SJCRH30 (cell line): ENCODE data around the gene NCS1. TPM values are rescaled to one million over a fixed set of nuclear protein-coding genes. Genes with fewer than 3 reads are reported as not detected.
A peak's percentile ranks its signal among the peaks of the same experiment; 100 is the strongest.

Source experiments
- DNase-seq, 2 experiments: peaks; one replicate each; pipeline ENCODE4 v3.0.0-alpha.2; 2015 to 2020
- H3K27ac ChIP-seq: fragments of 250-450 bp; sonication (Bioruptor Pico); 2 replicates; pipeline ENCODE4 v1.5.1; 2020; ENCODE audit warnings: mild to moderate bottlenecking, moderate library complexity
- H3K27me3 ChIP-seq: fragments of 250-450 bp; sonication (Bioruptor Pico); 2 replicates; pipeline ENCODE4 v1.5.1; 2020; ENCODE audit warnings: mild to moderate bottlenecking, moderate library complexity
- H3K36me3 ChIP-seq: fragments of 250-450 bp; sonication (Bioruptor Pico); 2 replicates; pipeline ENCODE4 v1.5.1; 2020; ENCODE audit warnings: mild to moderate bottlenecking, moderate library complexity
- H3K4me1 ChIP-seq: fragments of 250-450 bp; sonication (Bioruptor Pico); 2 replicates; pipeline ENCODE4 v1.5.1; 2020; ENCODE audit warnings: mild to moderate bottlenecking, moderate library complexity
- H3K4me3 ChIP-seq: fragments of 250-450 bp; sonication (Bioruptor Pico); 2 replicates; pipeline ENCODE4 v1.5.1; 2020; ENCODE audit warnings: mild to moderate bottlenecking, moderate library complexity
- H3K9me3 ChIP-seq: fragments of 250-450 bp; sonication (Bioruptor Pico); replicated peaks from 2 replicates; pipeline ENCODE4 v1.5.1; 2020; ENCODE audit warnings: mild to moderate bottlenecking, moderate library complexity
- total RNA-seq: library from RNA; depleted of rRNA; stranded (reverse); fragments of >200 nt; shearing (Covaris generic); gene quantifications from 2 replicates; pipeline ENCODE4 v1.2.3, GENCODE V29; 2014

Gene NCS1
- total RNA-seq, 1 experiment from 2014 or later = 86.2 TPM

- Histone ChIP-seq H3K36me3 (no peaks in the 10 kb centered on the region; the same call in 1 of the 2 replicates), H3K4me1 (peaks cover 27% of the 10 kb centered on the region), H3K9me3 (no peaks in the 10 kb centered on the region), H3K27me3 (no peaks in the 10 kb centered on the region), H3K4me3 (no peak overlapping the region), H3K27ac (no peak overlapping the region)
- DNase-seq = no peak
These were observed 31.5 kb upstream of the NCS1 start for GRCh38 chr9:130140706-130141105.

- Histone ChIP-seq H3K4me3 (no peak overlapping the region), H3K4me1 (peaks cover 27% of the 10 kb centered on the region), H3K9me3 (no peaks in the 10 kb centered on the region), H3K27me3 (no peaks in the 10 kb centered on the region), H3K36me3 (no peaks in the 10 kb centered on the region), H3K27ac (no peak overlapping the region)
- no peak for DNase-seq
These were observed 30.1 kb upstream of the NCS1 start for GRCh38 chr9:130142056-130142455.

GRCh38 chr9:130142641-130143040 is 29.6 kb upstream of the NCS1 start:
- H3K4me1 ChIP-seq = peaks cover 27% of the 10 kb centered on the region
- no peaks in the 10 kb centered on the region for H3K9me3 ChIP-seq
- H3K27me3 ChIP-seq = no peaks in the 10 kb centered on the region
- H3K36me3 ChIP-seq = no peaks in the 10 kb centered on the region
- H3K27ac ChIP-seq = no peak overlapping the region
- no peak overlapping the region for H3K4me3 ChIP-seq
- no peak for DNase-seq

DNA sequence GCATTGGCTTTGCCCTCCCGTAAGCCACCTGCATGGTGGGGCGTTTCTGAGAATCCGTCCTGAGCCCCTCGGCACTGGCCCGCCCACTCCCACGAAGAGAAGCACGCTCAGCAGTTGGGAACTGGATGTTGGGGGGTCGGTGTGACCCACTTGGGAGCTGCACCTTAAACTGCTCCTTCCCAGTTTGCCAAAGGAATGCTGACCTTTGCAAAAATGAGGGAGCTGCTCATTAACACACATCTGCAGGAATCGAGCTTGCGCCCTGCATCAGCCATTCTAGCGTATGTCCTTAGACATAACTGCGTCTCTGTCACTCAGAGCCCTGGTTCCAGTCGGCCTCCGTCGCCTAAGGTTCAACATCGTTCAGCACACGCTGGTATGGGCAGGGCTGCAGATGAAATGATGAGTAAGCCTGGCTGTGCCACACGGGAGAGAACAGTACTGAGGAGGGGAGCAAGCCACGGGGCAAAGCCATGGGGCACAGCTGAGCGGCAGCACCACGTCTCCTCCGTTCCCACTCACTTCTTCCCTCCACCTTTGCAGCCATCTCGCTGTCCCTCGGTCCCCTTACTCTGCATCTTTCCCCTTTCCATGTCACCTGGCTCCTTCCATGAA is 28.8 kb upstream of the NCS1 start:
- Histone ChIP-seq H3K36me3 (no peaks in the 10 kb centered on the region), H3K4me3 (peak overlapping the region; percentile 53), H3K27me3 (no peaks in the 10 kb centered on the region), H3K27ac (peak overlapping the region; percentile 43), H3K4me1 (peaks cover 22% of the 10 kb centered on the region), H3K9me3 (no peaks in the 10 kb centered on the region)
- DNase-seq = no peak

GRCh38 chr9:130143958-130144366 is 28.2 kb upstream of the NCS1 start:
- Histone ChIP-seq H3K27me3 (no peaks in the 10 kb centered on the region), H3K27ac (peak overlapping the region; percentile 43), H3K4me1 (peaks cover 16% of the 10 kb centered on the region), H3K9me3 (no peaks in the 10 kb centered on the region), H3K36me3 (no peaks in the 10 kb centered on the region), H3K4me3 (peak overlapping the region; percentile 53)
- DNase-seq = peak; percentile 69 to 75

- DNase-seq = no peak
- Histone ChIP-seq H3K27me3 (no peaks in the 10 kb centered on the region), H3K27ac (no peak overlapping the region), H3K4me3 (no peak overlapping the region), H3K4me1 (peaks cover 15% of the 10 kb centered on the region), H3K9me3 (no peaks in the 10 kb centered on the region), H3K36me3 (no peaks in the 10 kb centered on the region)
These were observed 27.5 kb upstream of the NCS1 start for GRCh38 chr9:130144703-130145102.

DNA sequence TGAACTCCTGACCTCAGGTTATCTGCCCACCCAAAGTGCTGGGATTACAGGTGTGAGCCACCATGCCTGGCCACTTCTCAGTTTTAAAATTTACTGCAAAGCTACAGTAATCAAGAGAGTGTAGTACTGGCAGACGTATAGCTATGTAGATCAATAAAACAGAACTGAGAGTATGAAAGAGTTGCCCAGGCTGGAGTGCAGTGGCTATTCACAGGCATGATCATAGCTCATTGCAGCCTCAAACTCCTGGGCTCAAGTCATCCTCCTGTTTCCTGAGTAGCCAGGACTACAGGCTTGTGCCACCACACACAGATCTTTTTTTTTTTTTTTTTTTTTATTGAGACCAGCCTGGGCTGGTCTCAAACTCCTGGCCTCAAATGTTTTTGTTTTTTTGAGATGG is 26.5 kb upstream of the NCS1 start:
- Histone ChIP-seq H3K9me3 (no peaks in the 10 kb centered on the region), H3K27ac (no peak overlapping the region), H3K27me3 (no peaks in the 10 kb centered on the region), H3K4me3 (no peak overlapping the region), H3K4me1 (peaks cover 18% of the 10 kb centered on the region), H3K36me3 (no peaks in the 10 kb centered on the region)
- DNase-seq = no peak

- Histone ChIP-seq H3K4me1 (peaks cover 23% of the 10 kb centered on the region), H3K36me3 (no peaks in the 10 kb centered on the region), H3K27ac (no peak overlapping the region), H3K9me3 (no peaks in the 10 kb centered on the region), H3K4me3 (no peak overlapping the region), H3K27me3 (no peaks in the 10 kb centered on the region)
- DNase-seq = no peak
These were observed 25.0 kb upstream of the NCS1 start for GRCh38 chr9:130147198-130147597.

GRCh38 chr9:130147910-130148309 is 24.3 kb upstream of the NCS1 start:
- no peaks in the 10 kb centered on the region for H3K27me3 ChIP-seq
- no peak overlapping the region for H3K27ac ChIP-seq
- H3K36me3 ChIP-seq = no peaks in the 10 kb centered on the region
- H3K4me3 ChIP-seq = no peak overlapping the region
- H3K4me1 ChIP-seq = peaks cover 18% of the 10 kb centered on the region
- no peaks in the 10 kb centered on the region for H3K9me3 ChIP-seq
- DNase-seq = no peak

DNA sequence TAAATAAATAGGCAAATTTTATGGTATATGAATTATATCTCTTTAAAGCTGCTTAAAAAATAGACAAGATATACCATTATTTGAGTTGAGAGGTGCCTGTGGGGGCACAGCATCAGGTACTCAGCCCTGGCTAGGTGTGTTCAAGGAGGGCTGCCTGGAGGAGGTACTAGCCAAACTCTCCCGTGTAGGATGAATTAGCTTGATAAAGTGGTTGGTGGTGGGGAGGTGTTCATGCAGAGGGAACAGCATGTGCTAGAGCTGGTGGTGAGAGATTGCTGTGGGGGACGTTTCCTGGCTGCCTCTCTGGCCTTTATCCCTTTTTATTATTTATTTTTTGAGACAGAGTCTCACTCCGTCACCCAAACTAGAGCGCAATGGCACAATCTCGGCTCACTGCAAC is 23.2 kb upstream of the NCS1 start:
- H3K9me3 ChIP-seq = no peaks in the 10 kb centered on the region
- H3K4me1 ChIP-seq = peaks cover 11% of the 10 kb centered on the region
- no peak for DNase-seq
- no peaks in the 10 kb centered on the region for H3K36me3 ChIP-seq
- H3K27ac ChIP-seq = no peak overlapping the region
- H3K27me3 ChIP-seq = no peaks in the 10 kb centered on the region
- no peak overlapping the region for H3K4me3 ChIP-seq

DNA sequence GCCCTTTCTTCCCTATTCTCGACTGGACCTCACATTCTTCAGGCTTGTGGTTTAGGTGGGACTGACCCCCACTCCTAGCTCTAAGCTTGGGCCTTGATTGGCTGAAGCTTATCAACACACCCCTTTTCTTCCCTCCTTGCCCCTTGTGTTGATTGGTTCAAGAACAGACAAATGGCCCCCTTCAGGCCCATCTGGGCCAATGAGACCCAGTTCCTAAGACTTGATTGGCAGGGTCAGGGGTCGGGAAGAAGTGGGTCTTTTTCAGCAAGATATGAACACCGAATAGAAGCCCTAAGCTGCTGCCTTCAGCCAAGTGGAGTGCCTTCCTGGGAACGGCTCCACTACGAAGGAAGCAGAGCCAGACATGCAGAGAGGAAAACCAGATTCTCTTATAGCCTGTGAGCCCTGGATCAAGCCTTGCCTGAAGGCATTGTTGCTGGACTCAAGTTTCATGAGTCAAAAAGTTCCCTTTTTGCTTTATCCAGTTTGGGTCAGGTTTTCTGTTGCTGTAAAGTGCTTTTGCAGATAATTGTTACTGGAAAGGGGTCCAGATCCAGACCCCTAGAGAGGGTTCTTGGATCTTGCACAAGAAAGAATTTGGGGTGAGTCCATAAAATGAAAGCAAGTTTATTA is 22.4 kb upstream of the NCS1 start:
- Histone ChIP-seq H3K4me1 (peaks cover 11% of the 10 kb centered on the region), H3K27ac (no peak overlapping the region), H3K27me3 (no peaks in the 10 kb centered on the region), H3K4me3 (no peak overlapping the region), H3K36me3 (no peaks in the 10 kb centered on the region), H3K9me3 (no peaks in the 10 kb centered on the region)
- no peak for DNase-seq

GRCh38 chr9:130150779-130151382 is 21.3 kb upstream of the NCS1 start:
- no peak overlapping the region for H3K4me3 ChIP-seq
- no peak for DNase-seq
- no peaks in the 10 kb centered on the region for H3K36me3 ChIP-seq
- H3K4me1 ChIP-seq = peaks cover 8% of the 10 kb centered on the region
- no peaks in the 10 kb centered on the region for H3K9me3 ChIP-seq
- H3K27me3 ChIP-seq = no peaks in the 10 kb centered on the region
- H3K27ac ChIP-seq = peak overlapping the region; percentile 45

DNA sequence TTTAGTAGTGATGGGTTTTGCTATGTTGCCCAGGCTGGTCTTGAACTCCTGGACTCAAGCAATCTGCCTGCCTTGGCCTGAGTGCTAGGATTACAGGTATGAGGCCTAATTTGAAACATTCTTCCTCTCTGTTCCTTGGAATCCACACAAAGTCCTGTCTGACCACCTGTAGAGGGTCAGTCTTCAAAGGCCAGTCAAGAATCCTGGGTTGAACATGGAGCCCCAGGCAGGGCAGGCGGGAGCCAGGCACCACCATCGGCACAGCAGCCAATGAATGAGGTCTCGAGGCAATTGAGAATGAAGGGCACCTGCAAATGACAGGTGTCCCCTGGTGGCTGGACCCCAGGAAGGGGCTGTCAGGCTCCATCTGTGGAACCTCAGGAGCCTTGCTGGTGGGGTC is 17.4 kb upstream of the NCS1 start:
- no peak for DNase-seq
- H3K4me3 ChIP-seq = no peak overlapping the region
- no peaks in the 10 kb centered on the region for H3K36me3 ChIP-seq
- peaks cover 9% of the 10 kb centered on the region for H3K4me1 ChIP-seq
- H3K27me3 ChIP-seq = peaks cover 13% of the 10 kb centered on the region; the same call in 1 of the 2 replicates
- H3K27ac ChIP-seq = no peak overlapping the region
- no peaks in the 10 kb centered on the region for H3K9me3 ChIP-seq

- no peak overlapping the region for H3K4me3 ChIP-seq
- peaks cover 8% of the 10 kb centered on the region for H3K4me1 ChIP-seq
- no peak for DNase-seq
- H3K9me3 ChIP-seq = no peaks in the 10 kb centered on the region
- no peaks in the 10 kb centered on the region for H3K36me3 ChIP-seq
- peaks cover 17% of the 10 kb centered on the region for H3K27me3 ChIP-seq
- no peak overlapping the region for H3K27ac ChIP-seq
These were observed 16.6 kb upstream of the NCS1 start for GRCh38 chr9:130155647-130156046.

DNA sequence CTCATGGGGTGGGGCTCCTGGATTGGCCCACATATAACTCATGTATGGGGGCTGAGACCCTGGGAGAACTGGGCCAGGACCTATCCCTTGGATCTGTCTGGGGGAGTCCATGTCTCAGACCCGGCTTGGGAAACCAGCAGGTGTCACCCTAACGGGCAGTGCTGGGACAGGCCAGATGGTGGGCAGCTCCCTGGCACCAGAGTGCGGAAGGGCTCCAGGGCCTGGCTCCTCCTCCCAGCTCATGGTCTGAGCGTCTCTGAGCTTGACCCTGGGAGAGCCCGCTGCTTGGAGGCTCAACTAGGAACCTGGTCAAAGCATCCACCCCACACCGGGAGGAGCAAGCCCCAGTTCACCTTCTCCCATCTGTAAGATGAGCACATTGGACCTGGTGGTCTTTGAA is 15.5 kb upstream of the NCS1 start:
- no peak for DNase-seq
- Histone ChIP-seq H3K4me3 (no peak overlapping the region), H3K27ac (no peak overlapping the region), H3K9me3 (no peaks in the 10 kb centered on the region), H3K4me1 (peaks cover 3% of the 10 kb centered on the region; the same call in 1 of the 2 replicates), H3K27me3 (peaks cover 17% of the 10 kb centered on the region), H3K36me3 (no peaks in the 10 kb centered on the region)
